ENCODE results near the gene PTPRB.

GRCh38 chr12:70535896-70536374 is 101.3 kb downstream of the PTPRB start:
- no peak for TF ChIP-seq POLR2A (IDR thresholded peaks at IDR 0.05; ENCODE audit: low read length)
- TF ChIP-seq EP300 (IDR thresholded peaks at IDR 0.05), result no peak
- TF ChIP-seq CTCF (IDR thresholded peaks at IDR 0.05), result no peak
- TF ChIP-seq JUN (IDR thresholded peaks at IDR 0.05), result no peak
- TF ChIP-seq, protein P1, sequence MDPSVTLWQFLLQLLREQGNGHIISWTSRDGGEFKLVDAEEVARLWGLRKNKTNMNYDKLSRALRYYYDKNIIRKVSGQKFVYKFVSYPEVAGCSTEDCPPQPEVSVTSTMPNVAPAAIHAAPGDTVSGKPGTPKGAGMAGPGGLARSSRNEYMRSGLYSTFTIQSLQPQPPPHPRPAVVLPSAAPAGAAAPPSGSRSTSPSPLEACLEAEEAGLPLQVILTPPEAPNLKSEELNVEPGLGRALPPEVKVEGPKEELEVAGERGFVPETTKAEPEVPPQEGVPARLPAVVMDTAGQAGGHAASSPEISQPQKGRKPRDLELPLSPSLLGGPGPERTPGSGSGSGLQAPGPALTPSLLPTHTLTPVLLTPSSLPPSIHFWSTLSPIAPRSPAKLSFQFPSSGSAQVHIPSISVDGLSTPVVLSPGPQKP (IDR thresholded peaks at IDR 0.05; ENCODE audit: low read depth, low read length), result no peak
- TF ChIP-seq PBX3 (IDR thresholded peaks at IDR 0.05), result no peak
- no peak for TF ChIP-seq EHF (CRISPR knock-in tag; IDR thresholded peaks at IDR 0.05)
- no peak for TF ChIP-seq RNF2 (IDR thresholded peaks at IDR 0.05; ENCODE audit: borderline replicate concordance, low read depth)
- no peak for TF ChIP-seq BHLHE40 (IDR thresholded peaks at IDR 0.05; ENCODE audit: low read depth, low read length)
- TF ChIP-seq POLR2AphosphoS2 (conservative IDR thresholded peaks at IDR 0.05; ENCODE audit: low read length), result no peak
- no peak for TF ChIP-seq CBX2 (IDR thresholded peaks at IDR 0.05; ENCODE audit: borderline replicate concordance, low read depth)
- TF ChIP-seq MAFK (IDR thresholded peaks at IDR 0.05; ENCODE audit: partially characterized antibody), result no peak
- no peak for TF ChIP-seq NFE2L2 (conservative IDR thresholded peaks at IDR 0.05; ENCODE audit: low read length)
- TF ChIP-seq MYC (IDR thresholded peaks at IDR 0.05; ENCODE audit: borderline replicate concordance, low read length), result no peak
